Measurements from ENCODE around the gene CELF5. TPM values are rescaled to one million over a fixed set of nuclear protein-coding genes. Genes with fewer than 3 reads are reported as not detected.

CELF5 gene
- total and polyA plus RNA-seq, 10 of the 15 experiments (the other 5 are each of a cell fraction or from before 2014, with no cell fraction given): 0.01 to 0.04 TPM; not detected in 8

DNA sequence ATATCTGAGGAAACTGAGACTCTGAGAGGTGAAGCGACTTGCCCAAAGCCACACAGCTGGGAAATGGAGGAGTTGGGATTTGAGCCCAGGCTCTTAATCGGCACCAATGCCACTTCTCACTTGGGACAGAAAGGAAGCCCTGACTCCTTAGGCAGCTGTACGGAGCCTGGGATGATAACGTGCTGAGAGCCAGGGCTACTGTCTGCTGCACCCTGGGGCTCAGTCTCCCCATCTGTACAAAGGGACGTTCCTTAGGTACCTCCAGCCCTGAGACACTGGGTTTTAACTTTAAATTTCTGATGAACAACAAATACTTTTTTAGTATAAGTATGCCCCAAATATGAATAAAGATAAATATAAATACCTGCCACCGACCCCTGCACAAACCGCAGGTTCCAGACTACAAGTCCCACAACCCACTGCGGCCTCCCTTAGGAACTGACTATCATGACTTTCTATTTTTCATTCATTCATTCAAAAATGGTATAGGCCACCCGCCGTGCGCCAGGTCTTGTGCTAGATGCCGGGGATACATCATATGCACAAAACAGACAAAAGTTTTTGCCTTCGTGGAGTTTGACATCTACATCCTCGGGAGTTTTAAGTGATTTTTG, 39.5 kb upstream of the CELF5 start:
- Histone ChIP-seq H3K4me2 (ENCODE audit: control insufficient read depth, insufficient read depth) (peak overlapping the region; percentile 82), H2AFZ (ENCODE audit: control insufficient read depth, low read depth, low read length) (peak overlapping the region; percentile 80), H4K20me1 (ENCODE audit: control insufficient read depth, insufficient read depth) (no peaks in the 10 kb centered on the region; the same call in 1 of the 2 replicates), H3K4me1 (ENCODE audit: control insufficient read depth, insufficient read depth, low read length) (peaks cover 14% of the 10 kb centered on the region), H3K4me3 (peak overlapping the region; percentile 76), H3K9ac (ENCODE audit: control insufficient read depth, insufficient read depth, low read length) (peak overlapping the region; percentile 91; the same call in 1 of the 2 replicates), H3K27ac (ENCODE audit: control insufficient read depth, insufficient read depth) (peak overlapping the region; percentile 94), H3K27me3 (replicated peaks in 1 of 2; ENCODE audit: control insufficient read depth in 2 of 2, insufficient read depth in 2 of 2, low read length in 1 of 2) (no peaks in the 10 kb centered on the region), H3K36me3 (ENCODE audit: control insufficient read depth in 2 of 2, insufficient read depth in 2 of 2, low read length in 1 of 2) (peaks cover 0 to 3% of the 10 kb centered on the region in 2 experiments; a peak in 1 of 4 replicates), H3K9me3 (replicated peaks; ENCODE audit: control insufficient read depth, insufficient read depth, low read length) (no peaks in the 10 kb centered on the region), H3K79me2 (ENCODE audit: control insufficient read depth, insufficient read depth, low read length) (peaks cover 64% of the 10 kb centered on the region)
- intact Hi-C loops (cut with micrococcal nuclease; ENCODE audit: unreplicated experiment): no loop called here
- peak; percentile 54 for ATAC-seq
- POLR2A ChIA-PET: interaction anchor here (0.6 to 1.0 kb wide), 2 partner anchors 9 to 130 kb away, joined by 3 read pairs; no protein-coding TSS in a partner anchor
- no TSS peak for BruUV-seq (replicated peaks)
- CTCF ChIA-PET: interaction anchor here (0.9 to 1.2 kb wide), 2 partner anchors 229 to 234 kb away, joined by 3 to 4 read pairs; no protein-coding TSS in a partner anchor
- RAD21 ChIA-PET (ENCODE audit: unreplicated experiment): interaction anchor here (0.5 kb wide), 1 partner anchor 111 kb away, joined by 5 read pairs; no protein-coding TSS in a partner anchor
- DNase-seq (ENCODE audit: low read depth, low spot score): no peak
- no peak for FAIRE-seq
- SMC1A ChIA-PET (ENCODE audit: uncharacterized antibody, unreplicated experiment): interaction anchor here (1.6 kb wide), 1 partner anchor 14 kb away, joined by 4 read pairs; no protein-coding TSS in a partner anchor
- 7% methylated on average over 14 of the region's 14 CpGs for WGBS (ENCODE audit: insufficient coverage, insufficient replicate concordance, low lambda C conversion rate, missing lambda C conversion rate)
- in situ Hi-C loops (cut with MboI): no loop called here
- TF ChIP-seq ZBTB40 (IDR thresholded peaks at IDR 0.05; ENCODE audit: borderline replicate concordance) (no peak), BHLHE40 (IDR thresholded peaks at IDR 0.05; ENCODE audit: borderline replicate concordance in 1 of 2, low read depth in 2 of 2, low read length in 1 of 2) (0 out of 4 replicates have a peak, but pooled peaks of 1 of the 2 experiments have one; percentile 28), TAF1 (IDR thresholded peaks at IDR 0.05; ENCODE audit: borderline replicate concordance, low read depth, low read length) (no peak), HDGF (IDR thresholded peaks at IDR 0.05) (no peak), NR2F1 (conservative IDR thresholded peaks at IDR 0.05) (no peak), YY1 (IDR thresholded peaks at IDR 0.05; ENCODE audit: low read depth, low read length) (no peak; the same call in 1 of the 2 replicates), ZBTB33 (IDR thresholded peaks at IDR 0.05) (no peak), MYC (IDR thresholded peaks at IDR 0.05; ENCODE audit: insufficient read depth, insufficient read length, insufficient replicate concordance, low read length, severe bottlenecking) (no peak), ASH2L (IDR thresholded peaks at IDR 0.05; ENCODE audit: borderline replicate concordance, low read depth) (no peak), ZNF217 (IDR thresholded peaks at IDR 0.05) (no peak)
- TF ChIP-seq, protein P1, sequence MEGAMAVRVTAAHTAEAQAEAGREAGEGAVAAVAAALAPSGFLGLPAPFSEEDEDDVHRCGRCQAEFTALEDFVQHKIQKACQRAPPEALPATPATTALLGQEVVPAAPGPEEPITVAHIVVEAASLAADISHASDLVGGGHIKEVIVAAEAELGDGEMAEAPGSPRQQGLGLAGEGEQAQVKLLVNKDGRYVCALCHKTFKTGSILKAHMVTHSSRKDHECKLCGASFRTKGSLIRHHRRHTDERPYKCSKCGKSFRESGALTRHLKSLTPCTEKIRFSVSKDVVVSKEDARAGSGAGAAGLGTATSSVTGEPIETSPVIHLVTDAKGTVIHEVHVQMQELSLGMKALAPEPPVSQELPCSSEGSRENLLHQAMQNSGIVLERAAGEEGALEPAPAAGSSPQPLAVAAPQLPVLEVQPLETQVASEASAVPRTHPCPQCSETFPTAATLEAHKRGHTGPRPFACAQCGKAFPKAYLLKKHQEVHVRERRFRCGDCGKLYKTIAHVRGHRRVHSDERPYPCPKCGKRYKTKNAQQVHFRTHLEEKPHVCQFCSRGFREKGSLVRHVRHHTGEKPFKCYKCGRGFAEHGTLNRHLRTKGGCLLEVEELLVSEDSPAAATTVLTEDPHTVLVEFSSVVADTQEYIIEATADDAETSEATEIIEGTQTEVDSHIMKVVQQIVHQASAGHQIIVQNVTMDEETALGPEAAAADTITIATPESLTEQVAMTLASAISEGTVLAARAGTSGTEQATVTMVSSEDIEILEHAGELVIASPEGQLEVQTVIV (IDR thresholded peaks at IDR 0.05; ENCODE audit: borderline replicate concordance, partially characterized antibody): no peak
